DMS153 treated with DMSO at 0.1 percent for 48 hours (cell line): ENCODE results near the gene NCF4.

Experiments used
- DNase-seq: peaks from one replicate; lab custom pipeline; 2025; ENCODE audit not compliant: unreplicated experiment; lab: John Stamatoyannopoulos, UW

Gene NCF4

GRCh38 chr22:36863979-36864378 lies 3.2 kb downstream of the NCF4 start:
- no peak for DNase-seq

GRCh38 chr22:36864454-36865215 lies 3.8 kb downstream of the NCF4 start:
- no peak for DNase-seq

GRCh38 chr22:36865346-36865745 lies 4.5 kb downstream of the NCF4 start:
- DNase-seq = no peak

- DNase-seq = no peak
Observed at GRCh38 chr22:36867695-36868094, 6.9 kb downstream of the NCF4 start.

- no peak for DNase-seq
Observed at GRCh38 chr22:36868546-36869181, 7.9 kb downstream of the NCF4 start.

- no peak for DNase-seq
Observed at GRCh38 chr22:36870250-36870649, 9.4 kb downstream of the NCF4 start.

GRCh38 chr22:36871669-36872081 lies 10.9 kb downstream of the NCF4 start:
- no peak for DNase-seq

- DNase-seq = no peak
Observed at GRCh38 chr22:36872084-36872483, 11.3 kb downstream of the NCF4 start.

- DNase-seq = no peak
Observed at GRCh38 chr22:36872866-36873498, 12.2 kb downstream of the NCF4 start.

GRCh38 chr22:36873614-36874308 lies 13.0 kb downstream of the NCF4 start:
- no peak for DNase-seq

- no peak for DNase-seq
Observed at GRCh38 chr22:36874309-36874696, 13.5 kb downstream of the NCF4 start.

- DNase-seq = no peak
Observed at GRCh38 chr22:36874736-36875135, 13.9 kb downstream of the NCF4 start.

- no peak for DNase-seq
Observed at GRCh38 chr22:36875741-36876140, 14.9 kb downstream of the NCF4 start.

- no peak for DNase-seq
Observed at GRCh38 chr22:36879775-36880174, 19.0 kb downstream of the NCF4 start.

GRCh38 chr22:36881504-36882245 lies 20.9 kb downstream of the NCF4 start:
- no peak for DNase-seq

GRCh38 chr22:36884349-36885158 lies 23.7 kb downstream of the NCF4 start:
- DNase-seq = no peak

GRCh38 chr22:36885474-36885873 lies 24.7 kb downstream of the NCF4 start:
- DNase-seq = no peak

GRCh38 chr22:36886016-36886415 lies 25.2 kb downstream of the NCF4 start:
- DNase-seq = no peak

- DNase-seq = no peak
Observed at GRCh38 chr22:36887162-36887561, 26.4 kb downstream of the NCF4 start.

GRCh38 chr22:36891646-36892045 lies 30.8 kb downstream of the NCF4 start:
- DNase-seq = no peak
